Upper lobe of left lung (tissue), 6 donors: Measurements from ENCODE around the gene LAMB4. TPM values are rescaled to one million over a fixed set of nuclear protein-coding genes. Genes with fewer than 3 reads are reported as not detected.

Source experiments
- ATAC-seq, 2 donors: fragments of 200-7000 bp; cut with Tn5 transposase; one replicate each; pipeline ENCODE4 v1.9.1; 2022; ENCODE audit warnings: mild to moderate bottlenecking in 2 of 2, moderate library complexity in 2 of 2; ENCODE audit not compliant: low FRiP score in 2 of 2
- DNase-seq, 2 donors: peaks; one replicate each; pipeline ENCODE4 v3.0.0-alpha.2; 2019 to 2020
- H3K27ac ChIP-seq, 4 donors: fragments of 200-600 bp; sonication (generic); one replicate each; pipeline ENCODE4 v1.5.1; 2016 to 2019
- H3K27me3 ChIP-seq, 4 donors: fragments of 200-600 bp; sonication (generic); one replicate each; pipeline ENCODE4 v1.5.1; 2017 to 2019
- H3K36me3 ChIP-seq, 4 donors: fragments of 200-600 bp; sonication (generic); one replicate each; pipeline ENCODE4 v1.5.1; 2016 to 2019
- H3K4me1 ChIP-seq, 4 donors: fragments of 200-600 bp; sonication (generic); one replicate each; pipeline ENCODE4 v1.5.1; 2018 to 2019
- H3K4me3 ChIP-seq, 4 donors: fragments of 200-600 bp; sonication (generic); one replicate each; pipeline ENCODE4 v1.5.1; 2017 to 2019; ENCODE audit warnings: mild to moderate bottlenecking in 2 of 4, moderate library complexity in 1 of 4
- H3K9me3 ChIP-seq, 4 donors: fragments of 200-600 bp; sonication (generic); one replicate each; pipeline ENCODE4 v1.5.1; 2018 to 2019
- EP300 ChIP-seq, 4 donors: sonication (generic); formaldehyde crosslinking; IDR thresholded peaks; one replicate each; pipeline ENCODE4 v1.5.1; 2017; ENCODE audit warnings: antibody characterized with exemption in 4 of 4, control low read depth in 2 of 4
- POLR2A ChIP-seq, 4 donors: fragments of 450-650 bp; IDR thresholded peaks; one replicate each; pipeline ENCODE4 v1.5.1; 2016 to 2017; ENCODE audit warnings: antibody characterized with exemption in 4 of 4, mild to moderate bottlenecking in 2 of 4
- POLR2AphosphoS5 ChIP-seq, 2 donors: sonication (generic); formaldehyde crosslinking; IDR thresholded peaks; one replicate each; pipeline ENCODE4 v1.5.1; 2017; ENCODE audit warnings: antibody characterized with exemption in 2 of 2
- WGBS, 2 donors: methylation state at CpG; one replicate each; pipeline ENCODE4 v1.1.5; 2017 to 2018; 5-methylcytosine and 5-hydroxymethylcytosine counted together
- total RNA-seq, 6 donors: library from RNA; depleted of rRNA in 4 of 6; stranded (reverse); fragments of >200 nt in 4 of 6; gene quantifications; one replicate each; pipeline versions ENCODE4 v1.1.0 to v1.2.1, GENCODE V29; 2016 to 2021
- TF ChIP-seq, protein P1 (sequence below), 6 experiments: fragments of 450-650 bp in 4 of 6; fragments of 200-600 bp in 2 of 6; sonication (generic) in 2 of 6; IDR thresholded peaks; one replicate each; pipeline ENCODE4 v1.5.1; 2016 to 2019; ENCODE audit warnings: antibody characterized with exemption in 6 of 6
- donor health status: DM: no; HTN: no; CAD: no; lungs with moderate emphysema.
- donor health status: DM: no; HTN: yes; CAD: no; lungs with severe emphysema.

The LAMB4 gene
- total RNA-seq, 6 donors from 2014 or later: 0.10 to 18.9 (median 0.47) TPM; not detected in 2

DNA sequence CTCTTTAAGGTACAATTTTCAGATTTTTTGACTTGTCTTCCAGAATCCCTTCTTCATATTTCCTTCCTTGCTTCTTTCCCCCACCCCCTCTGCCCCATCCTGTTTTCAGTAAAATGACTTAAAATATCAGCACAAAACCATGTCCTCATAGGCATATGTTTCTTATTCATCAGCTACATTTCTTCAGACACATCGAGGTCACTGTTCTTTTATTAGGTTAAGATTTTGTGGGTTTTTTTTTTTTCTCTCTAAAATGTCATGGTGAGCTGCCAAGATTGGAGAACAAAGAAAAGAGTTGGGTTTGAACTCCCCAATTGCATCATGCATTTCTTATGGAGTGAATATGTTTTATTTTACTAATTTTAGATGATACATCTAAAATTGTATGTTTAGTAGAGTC is 35.8 kb downstream of the LAMB4 start:
- Histone ChIP-seq H3K4me3 (no peak overlapping the region), H3K27me3 (no peaks in the 10 kb centered on the region), H3K9me3 (no peaks in the 10 kb centered on the region), H3K36me3 (no peaks in the 10 kb centered on the region), H3K27ac (peak overlapping the region; percentile 32 to 76 (median 53)), H3K4me1 (peaks cover 18 to 26% (median 21%) of the 10 kb centered on the region in 4 donors)
- TF ChIP-seq EP300 (IDR thresholded peaks at IDR 0.05) (no peak), POLR2A (IDR thresholded peaks at IDR 0.05) (no peak), POLR2AphosphoS5 (IDR thresholded peaks at IDR 0.05) (no peak)
- TF ChIP-seq, protein P1, sequence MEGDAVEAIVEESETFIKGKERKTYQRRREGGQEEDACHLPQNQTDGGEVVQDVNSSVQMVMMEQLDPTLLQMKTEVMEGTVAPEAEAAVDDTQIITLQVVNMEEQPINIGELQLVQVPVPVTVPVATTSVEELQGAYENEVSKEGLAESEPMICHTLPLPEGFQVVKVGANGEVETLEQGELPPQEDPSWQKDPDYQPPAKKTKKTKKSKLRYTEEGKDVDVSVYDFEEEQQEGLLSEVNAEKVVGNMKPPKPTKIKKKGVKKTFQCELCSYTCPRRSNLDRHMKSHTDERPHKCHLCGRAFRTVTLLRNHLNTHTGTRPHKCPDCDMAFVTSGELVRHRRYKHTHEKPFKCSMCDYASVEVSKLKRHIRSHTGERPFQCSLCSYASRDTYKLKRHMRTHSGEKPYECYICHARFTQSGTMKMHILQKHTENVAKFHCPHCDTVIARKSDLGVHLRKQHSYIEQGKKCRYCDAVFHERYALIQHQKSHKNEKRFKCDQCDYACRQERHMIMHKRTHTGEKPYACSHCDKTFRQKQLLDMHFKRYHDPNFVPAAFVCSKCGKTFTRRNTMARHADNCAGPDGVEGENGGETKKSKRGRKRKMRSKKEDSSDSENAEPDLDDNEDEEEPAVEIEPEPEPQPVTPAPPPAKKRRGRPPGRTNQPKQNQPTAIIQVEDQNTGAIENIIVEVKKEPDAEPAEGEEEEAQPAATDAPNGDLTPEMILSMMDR (IDR thresholded peaks at IDR 0.05): no peak
- WGBS, 2 donors: 17 to 22% methylated on average over 1 of the region's 1 CpG
- DNase-seq (no peak), ATAC-seq (peak in 1 of 2 donors; percentile 59)

DNA sequence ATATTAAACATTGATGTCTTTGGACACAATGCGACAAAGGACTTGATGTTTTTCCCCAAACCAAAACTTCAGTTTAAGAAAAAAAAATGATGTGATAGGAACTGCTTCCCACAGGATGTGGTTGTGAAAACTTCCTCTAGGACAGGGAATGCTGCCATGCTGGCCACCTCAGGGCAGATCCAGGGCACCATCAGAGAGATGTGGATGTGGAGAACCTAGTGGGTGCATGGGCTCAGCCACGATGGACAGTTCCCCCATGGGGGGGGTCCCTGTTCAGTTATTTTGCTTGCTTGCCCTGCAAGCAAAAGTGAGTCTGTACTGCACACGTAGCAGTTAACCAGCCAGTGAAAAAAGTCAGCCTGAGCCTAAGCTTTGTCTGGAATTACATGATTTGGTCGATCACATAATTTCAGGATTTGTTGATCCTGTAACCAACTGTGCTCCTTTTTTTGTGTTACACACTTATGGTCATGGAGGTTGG is 36.3 kb downstream of the LAMB4 start:
- H3K27me3 ChIP-seq: no peaks in the 10 kb centered on the region
- no peaks in the 10 kb centered on the region for H3K9me3 ChIP-seq
- H3K36me3 ChIP-seq: no peaks in the 10 kb centered on the region
- no peak for DNase-seq
- TF ChIP-seq, protein P1 (IDR thresholded peaks at IDR 0.05): no peak
- no peak for TF ChIP-seq POLR2AphosphoS5 (IDR thresholded peaks at IDR 0.05)
- no peak for TF ChIP-seq EP300 (IDR thresholded peaks at IDR 0.05)
- no peak for TF ChIP-seq POLR2A (IDR thresholded peaks at IDR 0.05)
- H3K4me3 ChIP-seq: no peak overlapping the region
- peak overlapping the region; percentile 18 to 76 (median 53) for H3K27ac ChIP-seq
- H3K4me1 ChIP-seq: peaks cover 18 to 26% (median 21%) of the 10 kb centered on the region in 4 donors
- no peak for ATAC-seq
- WGBS, 2 donors: 56 to 61% methylated on average over 4 of the region's 4 CpGs

GRCh38 chr7:108093341-108093740 is 36.8 kb downstream of the LAMB4 start:
- ATAC-seq: no peak
- H3K36me3 ChIP-seq: no peaks in the 10 kb centered on the region
- peaks cover 18 to 26% (median 21%) of the 10 kb centered on the region in 4 donors for H3K4me1 ChIP-seq
- DNase-seq: no peak
- peak overlapping the region; percentile 46 to 78 (median 65) for H3K27ac ChIP-seq
- no peak overlapping the region for H3K4me3 ChIP-seq
- no peaks in the 10 kb centered on the region for H3K9me3 ChIP-seq
- TF ChIP-seq POLR2AphosphoS5 (IDR thresholded peaks at IDR 0.05) (no peak), POLR2A (IDR thresholded peaks at IDR 0.05) (no peak), EP300 (IDR thresholded peaks at IDR 0.05) (no peak)
- TF ChIP-seq, protein P1 (IDR thresholded peaks at IDR 0.05): no peak
- 76 to 82% methylated on average over 4 of the region's 4 CpGs for WGBS, 2 donors
- H3K27me3 ChIP-seq: no peaks in the 10 kb centered on the region

DNA sequence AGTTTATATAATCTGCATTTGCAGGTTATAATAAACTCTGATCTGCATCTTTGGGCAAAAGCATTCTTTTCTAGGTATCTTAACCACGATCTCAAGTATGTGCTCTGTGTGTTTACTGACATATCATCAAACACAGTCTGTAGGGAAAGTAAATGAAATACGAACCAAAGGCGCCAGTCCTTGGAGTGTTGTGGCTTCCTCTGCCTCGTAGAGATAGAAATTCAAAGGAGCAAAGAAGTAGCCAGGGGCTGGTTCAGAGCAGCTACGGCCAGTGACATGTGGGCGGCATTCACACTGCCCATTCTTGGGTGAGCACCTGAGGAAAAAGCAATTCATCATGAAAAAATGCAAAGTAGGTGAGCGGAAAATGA is 38.7 kb downstream of the LAMB4 start:
- TF ChIP-seq EP300 (IDR thresholded peaks at IDR 0.05): no peak
- no peak for TF ChIP-seq POLR2A (IDR thresholded peaks at IDR 0.05)
- TF ChIP-seq, protein P1 (IDR thresholded peaks at IDR 0.05): no peak
- TF ChIP-seq POLR2AphosphoS5 (IDR thresholded peaks at IDR 0.05): no peak
- no peaks in the 10 kb centered on the region for H3K36me3 ChIP-seq
- no peaks in the 10 kb centered on the region for H3K9me3 ChIP-seq
- H3K4me3 ChIP-seq: no peak overlapping the region
- H3K27me3 ChIP-seq: no peaks in the 10 kb centered on the region
- DNase-seq (no peak), ATAC-seq (no peak)
- no peak overlapping the region for H3K27ac ChIP-seq
- H3K4me1 ChIP-seq: peaks cover 18 to 26% (median 21%) of the 10 kb centered on the region in 4 donors
- 58 to 75% methylated on average over 7 of the region's 7 CpGs for WGBS, 2 donors

- TF ChIP-seq, protein P1 (IDR thresholded peaks at IDR 0.05): no peak
- TF ChIP-seq POLR2AphosphoS5 (IDR thresholded peaks at IDR 0.05) (no peak), EP300 (IDR thresholded peaks at IDR 0.05) (no peak), POLR2A (IDR thresholded peaks at IDR 0.05) (no peak)
- peaks cover 18 to 21% (median 20%) of the 10 kb centered on the region in 4 donors for H3K4me1 ChIP-seq
- H3K27ac ChIP-seq: no peak overlapping the region
- WGBS, 2 donors: 84 to 89% methylated on average over 7 of the region's 7 CpGs
- H3K4me3 ChIP-seq: no peak overlapping the region
- H3K9me3 ChIP-seq: no peaks in the 10 kb centered on the region
- H3K27me3 ChIP-seq: no peaks in the 10 kb centered on the region
- DNase-seq (no peak), ATAC-seq (no peak)
- H3K36me3 ChIP-seq: no peaks in the 10 kb centered on the region
These were observed 39.2 kb downstream of the LAMB4 start for GRCh38 chr7:108090791-108091460.
